OCI-LY1 (cell line): ENCODE results near the gene TTLL11.

Experiments
- H2AFZ ChIP-seq: fragments of 200-600 bp; sonication (generic), shearing (Covaris generic); 2 replicates; pipeline ENCODE4 v1.6.0; 2014; ENCODE audit warnings: antibody characterized with exemption, mild to moderate bottlenecking, low read length
- H3F3A ChIP-seq: fragments of 200-600 bp; sonication (generic), shearing (Covaris generic); 2 replicates; pipeline ENCODE4 v1.6.0; 2014; ENCODE audit warnings: mild to moderate bottlenecking, antibody characterized with exemption, low read length, moderate library complexity; ENCODE audit not compliant: insufficient read depth
- H3K27ac ChIP-seq: fragments of 200-600 bp; sonication (generic); 2 replicates; pipeline ENCODE4 v1.5.1; 2014; ENCODE audit warnings: low read length, mixed run types, mild to moderate bottlenecking, low read depth; ENCODE audit not compliant: poor library complexity, severe bottlenecking
- H3K27me3 ChIP-seq: fragments of 200-600 bp; sonication (generic); 2 replicates; pipeline ENCODE4 v1.6.0; 2014; ENCODE audit warnings: antibody characterized with exemption, mild to moderate bottlenecking, low read length, moderate library complexity; ENCODE audit not compliant: insufficient read depth
- H3K36me3 ChIP-seq: fragments of 200-600 bp; sonication (generic); 2 replicates; pipeline ENCODE4 v1.6.1; 2014; ENCODE audit warnings: mild to moderate bottlenecking, antibody characterized with exemption, low read length, moderate library complexity, mixed read lengths; ENCODE audit not compliant: insufficient read depth
- H3K4me1 ChIP-seq: fragments of 200-600 bp; sonication (generic); 2 replicates; pipeline ENCODE4 v1.5.1; 2014; ENCODE audit warnings: mild to moderate bottlenecking, low read length, moderate library complexity; ENCODE audit not compliant: insufficient read depth, severe bottlenecking
- H3K4me2 ChIP-seq: fragments of 200-600 bp; sonication (generic), shearing (Covaris generic); 2 replicates; pipeline ENCODE4 v1.6.1; 2014; ENCODE audit warnings: low read length
- H3K4me3 ChIP-seq: fragments of 200-600 bp; sonication (generic); 2 replicates; pipeline ENCODE4 v1.5.1; 2014; ENCODE audit warnings: low read length, low read depth, mild to moderate bottlenecking, mixed read lengths; ENCODE audit not compliant: poor library complexity, severe bottlenecking
- H3K79me2 ChIP-seq: fragments of 200-600 bp; shearing (Covaris generic); 2 replicates; pipeline ENCODE4 v1.6.1; 2016; ENCODE audit warnings: mixed run types, low read length, mixed read lengths; ENCODE audit not compliant: insufficient read depth
- H3K9ac ChIP-seq: fragments of 200-600 bp; sonication (generic), shearing (Covaris generic); 2 replicates; pipeline ENCODE4 v1.6.1; 2014; ENCODE audit warnings: mild to moderate bottlenecking, low read length, mixed read lengths
- H3K9me2 ChIP-seq: fragments of 200-600 bp; sonication (generic), shearing (Covaris generic); 2 replicates; pipeline ENCODE4 v1.6.1; 2014; ENCODE audit warnings: low read depth, mild to moderate bottlenecking, low read length, mixed read lengths
- H3K9me3 ChIP-seq: fragments of 200-600 bp; shearing (Covaris generic); 2 replicates; pipeline ENCODE4 v1.6.1; 2014; ENCODE audit warnings: low read length, mixed read lengths
- H4K20me1 ChIP-seq: fragments of 200-600 bp; sonication (generic), shearing (Covaris generic); 2 replicates; pipeline ENCODE4 v1.6.0; 2016; ENCODE audit warnings: mild to moderate bottlenecking, low read length; ENCODE audit not compliant: insufficient read depth
- EZH2 ChIP-seq: fragments of 200-600 bp; sonication (generic), shearing (Covaris generic); IDR thresholded peaks from 2 replicates; pipeline ENCODE4 v1.8.0; 2017; ENCODE audit warnings: borderline replicate concordance, mixed run types, mild to moderate bottlenecking, antibody characterized with exemption, low read length, moderate library complexity, mixed read lengths
- TF ChIP-seq, protein P1 (sequence below): fragments of 200-600 bp; sonication (generic), shearing (Covaris generic); IDR thresholded peaks from 2 replicates; pipeline ENCODE4 v1.5.1; 2017; ENCODE audit warnings: mild to moderate bottlenecking, antibody characterized with exemption, low read length, moderate library complexity, mixed read lengths

The TTLL11 gene

DNA sequence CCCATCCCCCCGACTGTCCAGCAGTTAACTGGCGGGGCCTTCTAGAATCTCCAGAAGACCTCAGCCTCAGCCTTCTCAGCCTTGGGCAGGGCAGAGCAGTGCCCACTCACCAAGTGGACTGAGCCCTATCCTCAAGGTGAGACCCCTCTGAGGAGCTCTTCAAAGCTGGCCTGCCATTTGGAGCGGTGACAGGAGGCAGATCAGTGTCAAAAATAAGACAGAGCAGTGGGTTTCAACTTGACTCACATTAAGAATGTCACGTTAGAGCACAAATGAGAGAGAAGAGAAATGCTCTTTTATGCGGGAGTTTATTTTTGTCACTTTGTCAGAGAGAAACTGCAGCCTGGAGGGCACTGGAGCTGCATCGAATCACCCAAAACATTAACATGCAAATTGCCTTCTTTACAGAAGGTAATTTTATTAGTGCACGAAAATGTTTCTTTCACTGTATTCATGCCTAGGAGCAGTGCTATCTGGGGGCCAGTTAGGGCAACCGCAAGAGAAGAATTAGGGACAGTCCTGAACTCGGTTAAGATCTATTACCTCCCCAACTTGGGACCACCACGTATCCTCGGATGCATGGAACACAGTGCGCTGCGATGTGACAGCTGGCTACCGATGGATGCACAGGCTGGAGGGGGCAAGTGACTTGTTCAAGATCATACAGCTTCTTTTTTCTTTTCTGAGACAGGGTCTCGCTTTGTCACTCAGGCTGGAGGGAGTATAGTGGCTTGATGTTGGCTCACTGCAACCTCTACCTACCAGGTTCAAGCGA, 253.2 kb downstream of the TTLL11 start:
- Histone ChIP-seq H3K27me3 (no peaks in the 10 kb centered on the region), H3K9me3 (peaks cover 4% of the 10 kb centered on the region; the same call in 1 of the 2 replicates), H3K4me2 (peak overlapping the region; percentile 34), H3K27ac (peak overlapping the region; percentile 81), H3K9me2 (no peaks in the 10 kb centered on the region), H3K36me3 (no peaks in the 10 kb centered on the region; the same call in 1 of the 2 replicates), H3K4me1 (peaks cover 44% of the 10 kb centered on the region), H4K20me1 (no peaks in the 10 kb centered on the region), H3K4me3 (no peak overlapping the region), H3K79me2 (no peaks in the 10 kb centered on the region), H3K9ac (peak overlapping the region; percentile 41; the same call in 1 of the 2 replicates), H3F3A (no peaks in the 10 kb centered on the region), H2AFZ (no peak overlapping the region)
- TF ChIP-seq EZH2: no peak
- TF ChIP-seq, protein P1, sequence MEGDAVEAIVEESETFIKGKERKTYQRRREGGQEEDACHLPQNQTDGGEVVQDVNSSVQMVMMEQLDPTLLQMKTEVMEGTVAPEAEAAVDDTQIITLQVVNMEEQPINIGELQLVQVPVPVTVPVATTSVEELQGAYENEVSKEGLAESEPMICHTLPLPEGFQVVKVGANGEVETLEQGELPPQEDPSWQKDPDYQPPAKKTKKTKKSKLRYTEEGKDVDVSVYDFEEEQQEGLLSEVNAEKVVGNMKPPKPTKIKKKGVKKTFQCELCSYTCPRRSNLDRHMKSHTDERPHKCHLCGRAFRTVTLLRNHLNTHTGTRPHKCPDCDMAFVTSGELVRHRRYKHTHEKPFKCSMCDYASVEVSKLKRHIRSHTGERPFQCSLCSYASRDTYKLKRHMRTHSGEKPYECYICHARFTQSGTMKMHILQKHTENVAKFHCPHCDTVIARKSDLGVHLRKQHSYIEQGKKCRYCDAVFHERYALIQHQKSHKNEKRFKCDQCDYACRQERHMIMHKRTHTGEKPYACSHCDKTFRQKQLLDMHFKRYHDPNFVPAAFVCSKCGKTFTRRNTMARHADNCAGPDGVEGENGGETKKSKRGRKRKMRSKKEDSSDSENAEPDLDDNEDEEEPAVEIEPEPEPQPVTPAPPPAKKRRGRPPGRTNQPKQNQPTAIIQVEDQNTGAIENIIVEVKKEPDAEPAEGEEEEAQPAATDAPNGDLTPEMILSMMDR: no peak

DNA sequence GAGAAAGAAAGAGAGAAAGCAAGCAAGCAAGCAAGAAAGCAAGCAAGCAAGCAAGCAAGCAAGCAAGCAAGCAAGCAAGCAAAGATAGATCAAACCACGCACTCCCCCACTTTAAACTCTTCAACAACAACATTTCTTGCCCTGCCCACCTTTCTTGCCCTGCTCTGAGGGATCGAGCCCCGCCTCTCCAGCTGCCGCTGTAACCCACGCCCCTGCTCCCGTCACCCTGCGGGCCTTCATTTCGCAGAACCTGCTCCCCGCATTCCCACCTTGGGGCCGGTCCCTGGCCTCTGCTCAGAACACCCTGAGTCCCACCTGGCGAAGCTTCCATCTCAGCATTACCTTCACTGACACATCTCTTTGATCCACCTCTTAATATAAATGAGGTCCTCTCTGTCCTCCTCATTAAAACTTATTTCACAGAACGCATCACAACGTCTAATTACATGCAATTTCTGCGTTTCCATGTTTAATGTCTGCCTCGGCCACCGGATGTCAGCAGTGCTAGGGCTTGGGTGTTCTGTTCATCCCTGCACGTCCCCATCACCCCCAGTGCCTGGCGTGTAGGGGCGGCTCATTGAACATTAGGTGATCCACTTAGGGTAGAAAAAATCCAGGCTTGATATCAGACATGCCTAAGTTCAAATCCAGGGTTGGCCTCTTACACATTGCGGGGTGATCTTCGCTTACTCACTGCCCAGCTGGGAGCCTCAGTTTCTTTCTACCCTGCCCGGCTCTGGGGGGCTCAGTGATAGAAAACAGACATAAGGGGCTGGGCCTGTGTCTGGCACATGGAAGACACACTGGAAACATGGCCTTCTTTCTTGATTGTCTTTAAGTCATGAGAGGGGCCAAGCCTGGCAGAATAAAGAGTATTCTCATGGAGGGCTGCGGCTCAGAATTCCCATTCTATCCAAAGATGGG, 254.1 kb downstream of the TTLL11 start:
- no peaks in the 10 kb centered on the region for H3K9me3 ChIP-seq
- H3K36me3 ChIP-seq: no peaks in the 10 kb centered on the region; the same call in 1 of the 2 replicates
- H3F3A ChIP-seq: no peaks in the 10 kb centered on the region
- peak overlapping the region; percentile 81 for H3K27ac ChIP-seq
- no peaks in the 10 kb centered on the region for H3K79me2 ChIP-seq
- peaks cover 44% of the 10 kb centered on the region for H3K4me1 ChIP-seq
- no peaks in the 10 kb centered on the region for H3K27me3 ChIP-seq
- H3K4me2 ChIP-seq: peak overlapping the region; percentile 34
- H3K9me2 ChIP-seq: no peaks in the 10 kb centered on the region
- no peak overlapping the region for H3K4me3 ChIP-seq
- H3K9ac ChIP-seq: peak overlapping the region; percentile 41; the same call in 1 of the 2 replicates
- H2AFZ ChIP-seq: no peak overlapping the region
- H4K20me1 ChIP-seq: no peaks in the 10 kb centered on the region
- TF ChIP-seq EZH2: no peak
- TF ChIP-seq, protein P1: peak; percentile 38; the same call in 1 of the 2 replicates

- H3K27ac ChIP-seq: no peak overlapping the region
- no peak overlapping the region for H3K4me3 ChIP-seq
- H3K79me2 ChIP-seq: no peaks in the 10 kb centered on the region
- H3K4me1 ChIP-seq: peaks cover 44% of the 10 kb centered on the region
- no peak overlapping the region for H3K9ac ChIP-seq
- no peak for TF ChIP-seq EZH2
- TF ChIP-seq, protein P1: no peak
- H3K9me2 ChIP-seq: no peaks in the 10 kb centered on the region
- H2AFZ ChIP-seq: no peak overlapping the region
- no peaks in the 10 kb centered on the region for H4K20me1 ChIP-seq
- H3K4me2 ChIP-seq: no peak overlapping the region
- no peaks in the 10 kb centered on the region for H3K9me3 ChIP-seq
- no peaks in the 10 kb centered on the region for H3F3A ChIP-seq
- no peaks in the 10 kb centered on the region for H3K27me3 ChIP-seq
- no peaks in the 10 kb centered on the region for H3K36me3 ChIP-seq
Observed at GRCh38 chr9:121837113-121837961, 255.8 kb downstream of the TTLL11 start.
